ENCODE results near the gene FAM107A.

The FAM107A gene

DNA sequence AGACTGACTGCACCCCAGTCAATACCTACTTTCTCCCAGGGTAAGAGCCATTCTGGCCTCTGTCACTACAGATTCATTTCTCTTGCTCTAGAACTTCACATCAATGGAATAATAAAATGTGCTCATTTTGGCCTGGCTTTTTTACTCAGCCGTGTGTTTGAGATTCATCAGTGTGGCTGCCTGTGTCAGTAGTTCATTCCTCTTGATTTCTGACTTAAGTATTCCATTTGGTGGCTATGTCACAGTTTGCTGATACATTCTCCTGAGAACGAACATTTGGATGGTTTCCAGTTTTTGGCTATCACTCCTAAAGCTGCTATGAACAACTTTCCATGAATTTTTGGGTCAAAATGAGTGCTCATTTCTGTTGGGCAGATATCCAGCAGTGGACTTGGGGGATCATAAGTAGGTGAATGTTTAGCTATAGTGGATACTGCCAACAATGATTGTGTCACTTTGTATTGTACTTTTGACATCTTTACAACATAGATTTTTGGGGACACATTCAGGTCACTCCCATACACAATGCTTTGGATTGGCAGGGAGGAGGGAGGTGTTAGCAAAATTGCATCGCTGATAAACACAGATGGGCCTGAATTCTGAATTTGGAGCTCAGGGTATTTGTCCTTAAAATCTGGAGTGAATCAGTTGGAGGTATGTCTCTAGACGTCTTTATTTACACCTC lies 19.8 kb upstream of the FAM107A start:
- DNase-seq (ENCODE audit: extremely low spot score, insufficient read length, low read depth) = no peak
- no peak for FAIRE-seq

DNA sequence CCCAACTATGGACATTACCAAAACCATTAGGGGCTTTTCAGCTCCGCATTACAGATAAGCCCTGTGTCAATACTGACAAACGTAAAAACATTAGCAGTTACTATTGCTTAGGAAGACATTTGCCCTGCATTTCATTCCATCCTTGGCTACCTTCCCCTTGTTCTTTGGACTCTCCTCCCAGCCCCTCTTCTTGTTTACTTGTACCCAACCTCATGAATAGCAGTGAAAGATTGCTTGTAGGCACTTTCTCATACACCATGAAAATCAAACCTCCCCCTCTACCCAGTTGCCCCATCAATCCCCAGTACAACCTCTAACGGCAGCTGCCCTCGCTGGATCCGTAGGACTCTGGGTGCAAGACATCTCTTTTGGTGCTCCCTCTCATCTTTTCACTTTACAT lies 16.9 kb upstream of the FAM107A start:
- FAIRE-seq (no peak), DNase-seq (ENCODE audit: extremely low spot score, insufficient read length, low read depth) (no peak)

DNA sequence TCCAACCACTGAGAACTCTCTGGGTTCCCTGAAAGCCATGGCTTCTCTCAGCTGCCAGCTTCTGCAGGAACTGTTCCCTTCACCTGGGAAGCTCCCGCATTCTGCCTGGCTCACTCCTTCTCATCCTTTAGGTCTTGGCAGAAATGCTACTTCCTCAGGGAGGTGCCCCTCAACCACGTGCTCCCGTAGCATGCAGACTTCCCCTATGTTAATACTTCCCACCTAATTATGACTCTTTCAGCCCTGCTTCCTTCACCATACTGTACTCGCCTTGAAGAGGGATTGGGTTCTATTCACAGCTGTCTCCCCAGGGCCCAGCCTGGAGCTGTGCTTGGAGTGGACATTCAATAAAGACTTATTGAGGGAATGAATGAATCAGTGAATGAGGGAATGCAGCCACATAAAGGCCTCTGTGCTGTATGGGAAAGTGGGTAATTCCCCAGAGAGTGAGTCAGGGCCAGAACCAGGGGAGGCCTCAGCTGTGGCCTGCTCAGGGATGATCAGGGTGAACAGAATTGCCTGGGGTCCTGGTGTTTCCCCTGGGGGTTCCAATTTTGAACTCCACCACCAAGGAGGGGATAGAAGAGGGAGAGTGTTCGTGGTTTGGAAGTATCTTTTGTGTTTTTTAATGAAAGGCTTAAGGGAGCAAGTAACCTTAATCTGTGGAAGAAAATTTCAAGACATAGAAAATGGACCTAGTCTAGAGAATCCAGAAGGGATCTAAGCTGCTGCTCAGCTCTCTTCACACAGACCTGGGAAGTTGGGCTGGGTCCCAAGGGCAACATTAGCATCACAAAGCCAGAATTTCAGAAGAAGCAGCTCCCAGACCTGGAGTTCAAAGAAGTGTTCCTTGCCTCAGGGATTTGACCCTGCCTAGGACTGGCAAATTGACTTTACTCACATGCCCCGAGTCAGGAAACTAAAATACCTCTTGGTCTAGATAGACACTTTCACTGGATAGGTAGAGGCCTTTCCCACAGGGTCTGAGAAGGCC lies 14.6 kb upstream of the FAM107A start:
- DNase-seq (ENCODE audit: extremely low spot score, insufficient read length, low read depth) (no peak), FAIRE-seq (no peak)

DNA sequence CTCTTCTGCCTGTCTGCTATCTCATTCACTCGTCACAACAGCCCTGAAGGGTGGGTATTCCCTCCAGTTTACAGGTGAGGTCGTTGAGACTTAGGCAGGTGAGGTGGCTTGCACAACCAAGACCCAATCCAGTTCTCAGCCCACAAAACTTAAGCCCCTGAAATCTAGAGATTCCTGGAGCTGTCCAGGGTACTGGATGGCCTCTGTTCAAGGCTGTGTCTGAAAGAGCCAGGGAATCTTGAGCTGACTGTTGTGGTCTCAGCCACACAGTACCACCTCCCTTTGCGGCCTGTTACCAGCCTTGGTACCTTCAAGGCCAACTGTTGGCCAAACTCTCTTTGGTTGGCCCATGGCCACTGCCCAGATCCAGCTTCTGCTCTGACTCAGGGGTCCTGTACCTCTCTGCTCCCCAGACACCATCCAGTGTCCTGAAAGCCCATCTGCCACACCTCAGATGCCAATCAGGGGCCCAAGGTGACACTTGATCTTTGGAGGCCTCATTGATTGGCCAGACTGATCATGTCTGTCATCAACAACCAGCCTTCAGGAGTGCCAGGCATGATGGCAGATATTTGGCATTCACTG lies 10.9 kb upstream of the FAM107A start:
- DNase-seq (ENCODE audit: extremely low spot score, insufficient read length, low read depth) = no peak
- no peak for FAIRE-seq

DNA sequence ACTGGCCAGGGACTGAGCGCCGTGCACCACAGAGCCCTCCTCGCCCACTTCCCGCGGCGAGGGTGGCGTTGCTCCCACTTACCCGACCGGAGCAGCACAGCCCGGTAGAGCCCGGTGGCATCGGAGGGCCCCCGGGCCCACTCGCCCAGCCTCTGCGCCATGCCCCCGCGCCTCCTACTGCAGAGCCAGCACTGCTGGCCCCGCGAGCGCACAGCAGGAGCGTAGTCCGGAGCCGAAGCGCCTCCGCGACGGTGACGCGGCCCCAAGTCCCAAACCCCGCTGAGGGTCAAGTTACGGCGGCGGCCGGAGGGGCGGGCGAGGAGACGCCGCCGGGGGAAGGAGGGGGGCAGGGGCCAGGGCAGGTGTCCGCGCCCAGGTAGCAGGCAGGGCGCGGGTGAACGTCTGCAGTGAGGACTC lies 9.6 kb upstream of the FAM107A start:
- DNase-seq (ENCODE audit: extremely low spot score, insufficient read length, low read depth) (no peak), FAIRE-seq (no peak)

DNA sequence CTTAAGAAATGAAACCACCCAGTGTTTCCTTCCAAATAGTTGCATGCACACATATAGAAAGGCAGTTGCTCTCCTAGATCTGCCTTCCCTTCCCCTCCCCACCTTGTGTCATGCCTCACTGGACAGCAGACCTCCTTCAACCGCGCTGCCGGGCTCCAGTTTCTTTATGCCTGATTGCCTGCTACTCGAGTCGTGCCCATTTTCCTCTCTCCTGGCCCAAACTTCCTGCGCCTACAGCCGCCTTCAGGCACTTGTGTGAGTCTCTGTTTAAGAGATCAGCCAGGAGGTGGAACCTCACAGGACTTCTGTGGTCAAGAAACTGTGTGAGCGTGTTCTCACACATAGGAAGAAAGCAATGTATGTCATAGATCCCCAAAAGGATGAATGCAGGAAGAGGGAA lies 8.8 kb upstream of the FAM107A start:
- FAIRE-seq (no peak), DNase-seq (ENCODE audit: extremely low spot score, insufficient read length, low read depth) (no peak)

DNA sequence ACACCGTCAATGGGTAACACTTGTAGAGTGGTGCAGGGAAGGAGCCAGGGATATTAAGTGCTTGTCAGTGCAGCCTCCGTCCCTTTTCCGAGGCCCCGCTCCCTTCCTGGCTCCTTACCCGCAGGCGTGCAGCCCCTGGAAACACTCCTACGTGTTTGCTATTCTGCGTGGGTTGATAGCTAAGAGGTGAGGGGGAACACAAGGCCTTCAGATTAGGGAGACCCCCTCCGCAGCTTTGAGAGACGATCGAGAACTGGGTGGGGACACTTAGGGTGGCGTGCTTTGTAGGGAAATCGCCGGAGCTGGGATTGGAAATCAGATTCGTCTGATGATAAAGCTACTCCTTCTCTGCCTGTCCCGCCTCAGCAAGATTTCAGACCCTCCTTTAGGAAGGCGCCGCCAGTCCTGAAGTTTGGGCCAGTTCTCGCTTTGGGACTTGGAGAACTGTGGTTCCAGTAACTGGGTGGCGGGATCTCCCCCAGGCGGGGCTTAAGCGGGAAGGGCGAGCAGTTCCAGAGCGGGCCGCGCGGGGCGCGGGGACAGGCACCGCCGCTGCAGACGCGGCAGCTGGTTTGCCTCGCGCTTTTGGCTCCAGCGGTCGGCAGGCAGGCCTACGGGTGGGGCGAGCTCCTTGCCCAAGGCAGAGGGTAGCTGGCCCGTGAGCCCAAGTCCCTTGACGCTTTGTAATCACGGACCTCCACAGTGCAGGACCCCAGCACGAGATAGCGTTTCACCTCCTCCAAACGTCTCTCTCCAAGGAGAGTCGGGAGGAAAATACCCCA lies 8.0 kb upstream of the FAM107A start:
- FAIRE-seq (peak; percentile 21), DNase-seq (ENCODE audit: extremely low spot score, insufficient read length, low read depth) (peak; percentile 43)

DNA sequence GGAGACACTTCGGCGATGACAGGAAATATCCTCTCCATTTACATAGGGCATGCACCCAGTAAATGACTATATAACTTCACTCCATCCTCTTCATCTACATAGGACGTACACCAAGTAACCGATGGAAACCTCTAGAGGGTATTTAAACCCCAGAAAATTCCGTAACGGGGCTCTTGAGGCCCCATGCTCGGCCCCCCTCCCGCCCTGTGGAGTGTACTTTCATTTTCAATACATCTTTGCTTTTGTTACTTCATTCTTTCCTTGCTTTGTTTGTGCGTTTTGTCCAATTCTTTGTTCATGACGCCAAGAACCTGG lies 7.5 kb upstream of the FAM107A start:
- no peak for DNase-seq (ENCODE audit: extremely low spot score, insufficient read length, low read depth)
- no peak for FAIRE-seq

DNA sequence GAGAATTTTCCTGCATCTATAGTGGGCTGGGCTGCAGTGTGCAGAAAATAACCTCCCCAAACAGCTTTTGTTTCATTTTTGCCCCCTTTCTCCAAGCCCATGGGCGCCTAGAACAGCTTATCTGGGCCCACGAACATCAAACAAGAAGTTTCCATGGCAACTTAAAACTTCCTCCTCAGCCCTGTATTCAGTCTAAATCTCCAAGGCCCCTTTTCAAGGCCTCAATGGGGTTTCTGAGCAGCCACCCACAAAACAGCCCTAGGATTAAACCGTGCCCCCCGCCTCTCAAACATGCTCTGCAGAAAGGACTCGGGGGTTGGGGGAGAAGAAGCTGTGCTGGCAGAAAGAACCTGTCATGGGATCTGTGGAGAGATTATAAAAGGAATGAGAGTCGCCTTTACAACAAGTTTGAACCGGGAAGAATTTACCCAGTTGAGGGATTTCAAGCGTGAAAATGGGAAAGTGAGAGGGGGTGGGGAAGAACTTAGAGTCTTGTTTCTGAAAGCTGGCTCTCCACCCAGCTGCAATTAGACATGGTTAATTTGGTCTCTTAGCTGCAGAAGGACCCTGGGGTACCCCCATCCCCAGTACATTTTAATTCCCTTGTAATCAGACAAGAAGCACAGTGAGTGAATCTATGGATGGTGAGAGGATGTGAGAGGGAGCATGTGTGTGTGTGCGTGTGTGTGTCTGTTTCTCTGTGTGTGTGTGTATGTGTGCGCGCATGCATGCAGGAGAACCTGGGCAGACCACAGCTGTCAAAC lies 4.3 kb upstream of the FAM107A start:
- DNase-seq (ENCODE audit: extremely low spot score, insufficient read length, low read depth) = no peak
- no peak for FAIRE-seq

DNA sequence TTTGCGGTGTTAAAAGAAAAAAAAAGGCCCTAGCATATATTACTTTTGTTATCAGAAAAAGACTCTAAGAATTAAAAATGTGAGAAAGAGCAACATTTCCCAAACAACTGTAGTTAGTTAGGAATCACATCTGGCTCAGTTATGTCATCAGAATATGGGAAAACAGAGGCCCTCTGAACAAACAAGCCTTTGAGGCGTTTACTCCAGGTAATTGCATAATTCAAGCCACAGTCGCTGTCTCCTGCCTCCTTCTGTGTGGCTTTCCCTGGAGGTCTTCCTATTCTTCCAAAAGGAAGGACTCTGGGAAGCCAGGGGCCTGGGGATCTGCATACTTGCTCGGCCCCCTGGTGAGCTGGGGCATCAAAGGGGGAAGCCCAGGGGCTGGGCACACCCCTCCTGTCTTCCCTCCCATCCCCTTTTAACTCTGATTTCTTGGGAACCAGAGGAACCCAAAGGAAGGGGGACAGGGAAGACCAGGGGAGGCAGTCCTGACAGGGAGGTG lies 3.7 kb upstream of the FAM107A start:
- FAIRE-seq (no peak), DNase-seq (ENCODE audit: extremely low spot score, insufficient read length, low read depth) (no peak)

DNA sequence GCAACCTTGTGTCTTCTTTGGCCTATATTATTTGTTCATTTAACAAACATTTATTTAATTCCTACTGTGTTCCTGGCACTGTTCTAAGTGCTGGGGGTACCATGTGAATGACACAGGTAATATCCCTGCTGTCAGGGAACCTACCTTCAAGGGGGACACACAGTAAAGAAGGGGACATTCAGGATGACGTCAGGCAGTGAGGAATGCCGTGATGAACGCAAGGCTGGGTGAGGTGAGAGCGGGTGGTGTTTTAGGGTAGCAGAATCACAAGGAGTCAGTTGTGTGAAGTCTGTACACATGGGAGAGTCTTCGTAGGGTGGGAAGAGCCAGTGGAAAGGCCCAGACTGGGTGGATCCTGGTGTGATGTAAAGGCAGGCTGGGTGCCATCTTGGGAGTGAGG lies 1.7 kb upstream of the FAM107A start:
- no peak for DNase-seq (ENCODE audit: extremely low spot score, insufficient read length, low read depth)
- FAIRE-seq = no peak

DNA sequence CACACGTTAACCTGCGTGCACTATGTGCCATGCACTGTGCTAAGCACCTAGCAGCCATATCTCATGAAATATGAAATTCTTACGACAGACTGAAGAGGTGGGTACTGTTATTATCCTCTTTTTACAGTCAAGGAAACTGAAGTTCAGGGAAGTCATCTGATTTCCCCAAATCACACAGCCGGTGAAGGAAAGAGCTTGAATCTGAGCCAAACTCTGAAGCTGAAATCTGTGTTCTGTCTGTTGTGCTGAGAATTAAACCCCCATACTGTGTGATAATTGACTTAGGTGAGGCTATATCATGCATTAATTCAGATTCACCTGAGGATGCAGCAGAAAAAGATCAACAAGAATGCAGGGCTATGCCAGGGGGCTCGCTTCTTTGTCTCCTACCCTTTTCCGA lies 475 bp downstream of the FAM107A start:
- DNase-seq (ENCODE audit: extremely low spot score, insufficient read length, low read depth) (no peak), FAIRE-seq (no peak)

DNA sequence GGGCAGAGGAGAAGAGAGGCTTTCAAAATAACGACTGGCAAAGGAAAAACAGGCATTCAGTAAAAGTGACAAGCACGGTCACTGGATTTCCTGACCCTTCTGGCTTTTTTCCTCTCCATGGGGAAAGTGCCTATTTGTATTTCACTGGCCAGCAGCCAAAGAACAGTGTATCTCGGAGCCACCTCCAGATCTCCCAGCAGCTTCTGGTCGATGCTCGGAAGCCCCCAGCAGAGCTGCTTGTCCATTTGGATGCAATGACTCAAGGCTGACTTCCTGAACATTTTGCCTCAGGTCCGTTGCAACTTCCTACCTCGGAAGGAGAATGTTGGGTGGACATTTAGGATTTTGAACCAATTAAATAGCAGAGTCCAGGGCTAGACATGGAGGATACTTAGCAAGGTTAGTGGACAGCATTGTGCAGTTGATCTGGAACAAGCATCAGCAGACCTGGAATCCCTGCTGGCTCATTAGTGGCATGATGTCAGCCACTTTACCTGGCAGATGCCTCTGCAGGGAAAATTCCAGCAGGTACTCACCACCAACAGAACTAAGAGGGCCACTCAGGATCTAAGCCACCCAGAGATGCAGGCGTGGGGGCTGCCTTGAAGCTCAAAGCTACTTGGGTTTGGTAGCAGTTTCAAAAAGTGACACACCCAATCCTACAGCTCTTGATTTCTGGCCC lies 1.1 kb downstream of the FAM107A start:
- DNase-seq (ENCODE audit: extremely low spot score, insufficient read length, low read depth) = no peak
- no peak for FAIRE-seq

DNA sequence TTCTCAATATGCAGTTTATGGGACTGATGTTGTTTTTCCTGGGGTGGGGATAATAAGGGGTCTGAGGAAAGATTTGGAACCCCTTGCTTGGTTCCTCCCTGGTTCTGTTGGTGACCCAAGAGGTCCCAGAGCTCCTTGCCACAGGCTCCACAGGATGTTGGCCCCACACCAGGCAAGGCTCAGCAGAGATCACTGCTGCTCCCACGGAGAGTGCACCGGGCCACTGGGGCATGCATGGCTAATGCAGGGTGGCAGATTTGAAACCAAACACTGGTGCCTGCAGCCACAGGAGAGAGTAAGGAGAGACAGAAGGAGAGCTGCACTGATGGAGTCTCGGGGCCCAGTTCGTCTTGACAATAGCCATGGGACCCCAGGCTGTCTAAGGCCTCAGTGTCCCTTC lies 2.5 kb downstream of the FAM107A start:
- DNase-seq (ENCODE audit: extremely low spot score, insufficient read length, low read depth) (no peak), FAIRE-seq (no peak)

DNA sequence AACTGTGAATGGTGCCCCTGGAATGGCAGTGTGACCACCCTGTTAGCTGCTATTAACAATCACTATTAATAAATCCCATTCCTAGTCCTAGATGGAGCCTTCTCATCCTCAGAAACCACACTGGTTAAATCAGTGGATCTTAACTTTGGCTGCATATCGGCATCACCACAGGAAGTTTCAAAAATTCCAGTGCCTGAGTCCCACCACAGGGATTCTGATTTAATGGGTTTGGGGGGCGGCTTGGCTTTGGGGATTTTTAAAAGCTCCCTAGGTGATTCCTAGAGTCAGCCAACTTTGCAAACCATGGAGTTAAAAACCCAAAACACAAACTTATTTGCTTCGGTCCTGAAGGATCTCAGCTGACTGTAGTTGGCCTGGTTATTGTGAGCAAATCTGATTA lies 3.1 kb downstream of the FAM107A start:
- DNase-seq (ENCODE audit: extremely low spot score, insufficient read length, low read depth) = no peak
- FAIRE-seq = no peak

DNA sequence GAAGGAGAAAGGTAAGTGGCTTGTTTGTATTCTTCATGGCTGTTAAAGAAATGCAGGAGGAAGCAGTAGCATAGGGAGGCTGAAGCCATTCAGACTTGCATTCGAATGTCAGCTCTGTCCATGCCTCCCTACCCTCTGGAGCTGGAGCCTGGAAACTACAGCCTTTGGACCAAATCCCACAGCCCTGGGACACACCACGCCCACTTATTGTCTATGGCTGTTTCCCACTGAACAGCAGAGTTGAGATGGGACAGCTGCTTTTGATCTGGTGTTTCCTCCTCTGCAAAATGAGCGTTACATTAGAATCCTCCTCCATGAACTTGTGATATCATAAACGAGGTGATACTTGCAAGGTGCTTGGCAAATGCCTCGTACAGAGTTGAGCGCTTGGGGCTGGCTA lies 3.6 kb downstream of the FAM107A start:
- FAIRE-seq (no peak), DNase-seq (ENCODE audit: extremely low spot score, insufficient read length, low read depth) (no peak)

DNA sequence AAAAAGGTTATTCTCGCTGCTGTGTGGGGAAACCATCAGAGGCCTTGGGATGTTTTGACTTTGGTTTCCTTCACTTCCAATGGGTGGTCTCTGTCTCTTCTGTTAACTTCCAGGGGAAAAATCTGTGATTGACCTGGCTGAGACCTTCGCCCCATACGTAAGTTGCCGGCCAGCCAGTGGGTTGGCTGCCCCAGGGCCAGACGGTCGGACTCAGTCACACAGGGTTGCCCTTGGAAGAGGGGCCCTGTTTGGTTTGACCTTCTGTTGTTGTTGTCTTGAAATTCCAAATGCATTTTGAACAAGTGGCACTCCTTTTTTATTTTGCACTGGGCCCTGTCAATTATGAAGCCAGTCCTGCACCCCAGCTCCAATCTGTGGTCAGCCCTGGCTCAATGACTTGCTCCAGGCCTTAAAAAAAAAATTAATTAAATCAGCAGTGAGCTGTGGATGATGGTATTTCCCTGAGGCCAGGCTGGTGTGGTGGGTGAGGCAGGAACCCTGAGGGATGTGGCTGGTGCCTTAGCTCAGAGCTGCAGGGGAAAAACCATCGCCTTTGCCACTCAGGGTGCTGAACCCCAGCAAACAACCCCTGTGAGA lies 4.5 kb downstream of the FAM107A start:
- DNase-seq (ENCODE audit: extremely low spot score, insufficient read length, low read depth) (no peak), FAIRE-seq (no peak)

DNA sequence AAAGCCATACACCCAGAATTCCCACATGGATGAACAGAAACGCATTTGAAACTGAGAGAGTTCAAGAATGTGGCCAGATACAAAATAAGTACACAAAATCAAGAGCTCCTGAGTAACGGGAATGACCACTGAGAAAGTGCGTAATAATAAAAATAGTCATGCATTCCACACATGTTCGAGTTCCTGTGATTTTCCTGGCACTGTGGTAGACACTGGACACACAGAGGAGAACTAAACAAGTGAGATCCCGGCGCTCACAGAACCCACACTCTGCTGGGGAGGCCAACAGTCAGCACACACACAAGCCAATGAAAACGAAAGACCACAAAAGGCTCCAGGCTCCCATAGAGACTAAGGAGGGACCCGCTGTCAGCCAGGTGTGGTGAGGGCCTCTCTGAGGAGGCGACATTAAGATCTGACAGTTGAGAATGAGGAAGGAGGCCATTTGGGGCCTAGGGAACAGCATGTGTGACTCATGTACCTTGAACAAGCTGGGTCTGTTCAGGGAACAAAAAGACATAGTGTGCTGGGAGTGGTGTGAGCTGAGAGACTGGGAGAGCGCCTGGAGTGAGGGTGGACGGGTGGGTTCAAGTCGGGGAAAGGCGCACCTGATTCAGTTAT lies 5.1 kb downstream of the FAM107A start:
- DNase-seq (ENCODE audit: extremely low spot score, insufficient read length, low read depth) (no peak), FAIRE-seq (no peak)
